Endothelial cell of coronary artery (primary cell): ENCODE measurements around the gene IZUMO2. TPM values are rescaled to one million over a fixed set of nuclear protein-coding genes. Genes with fewer than 3 reads are reported as not detected.

Experiments
- total RNA-seq: library from RNA; depleted of rRNA; stranded (reverse); fragments of >200 nt; gene quantifications from 2 replicates; pipeline ENCODE4 v1.2.3, GENCODE V29; 2014

Gene IZUMO2
- not detected in 2 replicates for total RNA-seq

DNA sequence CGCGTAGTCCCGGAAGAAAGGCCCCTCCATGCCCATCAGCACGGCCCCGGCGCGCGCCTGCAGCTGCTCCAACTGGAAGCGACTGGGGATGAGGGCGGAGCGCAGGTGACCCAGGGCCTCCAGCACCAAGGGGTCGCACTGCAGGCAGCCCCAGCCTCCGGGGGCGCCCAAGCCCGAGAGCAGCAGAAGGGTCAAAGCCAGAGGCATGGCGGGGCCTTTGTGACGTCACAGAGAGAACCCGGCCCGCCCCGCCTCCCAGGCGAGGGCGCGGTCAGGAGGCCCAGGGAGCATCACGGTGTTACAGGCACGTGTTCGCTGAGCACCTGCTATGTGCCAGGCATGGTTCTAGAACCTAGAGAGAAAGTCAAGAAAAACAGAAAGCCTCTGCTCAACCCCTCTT is at the start of gene IZUMO2:
IZUMO2 (minus strand) TSS at position 294 of the 400 bp plus-strand sequence; CDS start at position 207, 87 bp downstream.

DNA sequence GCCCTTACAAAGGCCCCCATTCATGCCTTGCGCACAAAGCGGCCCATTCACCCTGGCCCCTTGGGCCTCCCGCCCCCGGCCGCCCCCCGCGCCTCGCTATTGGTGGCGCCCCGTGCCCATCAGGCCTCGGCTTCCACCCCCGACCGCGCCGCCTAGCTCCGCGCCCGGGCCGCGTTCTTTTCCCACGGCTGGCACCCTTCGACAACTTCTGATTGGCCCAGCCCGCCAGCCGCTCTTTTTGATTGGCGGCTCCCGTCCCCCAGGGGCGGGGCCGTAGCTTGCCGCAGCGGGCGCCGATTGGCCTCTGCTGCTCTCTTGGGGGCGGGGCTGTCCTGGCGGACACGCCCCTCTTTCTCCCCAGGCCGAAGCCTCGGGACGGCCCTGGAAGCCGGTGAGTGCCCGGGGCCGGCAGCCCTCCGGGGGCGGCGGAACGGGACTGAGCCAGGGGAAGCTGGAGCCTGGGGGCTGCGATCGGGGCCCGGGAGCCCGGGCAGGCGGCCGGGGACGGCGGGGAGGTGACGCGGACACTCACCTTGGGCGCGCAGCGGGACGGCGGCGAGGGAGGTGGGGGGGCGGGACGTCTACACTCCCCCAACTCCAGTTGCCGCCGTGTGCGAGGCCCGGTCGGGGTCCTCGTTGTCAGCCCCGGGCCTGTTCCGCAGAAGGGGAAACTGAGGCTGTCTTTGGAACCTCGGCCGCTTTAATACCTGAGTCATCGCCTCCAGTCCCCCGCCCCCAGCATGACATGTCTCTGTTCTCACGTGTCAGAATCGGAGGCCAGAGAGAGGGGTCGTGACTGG is 40.4 kb upstream of the IZUMO2 start, which contains the start of gene MYH14:
MYH14 (plus strand) TSS at position 342 of the 800 bp plus-strand sequence. CDS start 6,744 bp downstream, outside the sequence.

Other genes starting within 250 kb of the IZUMO2 start
- gene ATF5, start 234.1 kb downstream of the IZUMO2 start, total RNA-seq = 2.7 and 4.0 TPM in 2 replicates
- gene NUP62, start 233.8 kb downstream of the IZUMO2 start, total RNA-seq = 27.9 and 28.4 TPM in 2 replicates
- gene SIGLEC11, start 202.1 kb downstream of the IZUMO2 start, total RNA-seq = 0.09 TPM in 1 of 2 replicates, not detected in the other
- gene VRK3, start 137.9 kb downstream of the IZUMO2 start, total RNA-seq = 16.5 and 19.1 TPM in 2 replicates
- gene ZNF473, start 137.3 kb downstream of the IZUMO2 start, total RNA-seq = 4.9 and 5.2 TPM in 2 replicates
- under 0.01 and 0.09 TPM in 2 replicates for gene MYH14, start 40.3 kb upstream of the IZUMO2 start, total RNA-seq
- gene KCNC3, start 166.1 kb upstream of the IZUMO2 start, total RNA-seq = 0.09 and 0.19 TPM in 2 replicates
- 0.09 TPM in 1 of 2 replicates, not detected in the other for gene NAPSA, start 202.4 kb upstream of the IZUMO2 start, total RNA-seq
- gene NR1H2, start 213.2 kb upstream of the IZUMO2 start, total RNA-seq = 45.4 and 67.3 TPM in 2 replicates
- gene POLD1, start 221.1 kb upstream of the IZUMO2 start, total RNA-seq = 70.6 and 78.3 TPM in 2 replicates